ENCODE results near the gene FBXW10B.
"Not testable (repeated sequence)": the region's sequence is repeated elsewhere in the genome, so short reads cannot be mapped to it uniquely, and the experiment has no call there.

Gene FBXW10B

GRCh38 chr17:15658296-15658695 lies 38.8 kb upstream of the FBXW10B start:
- TF ChIP-seq, protein P1, sequence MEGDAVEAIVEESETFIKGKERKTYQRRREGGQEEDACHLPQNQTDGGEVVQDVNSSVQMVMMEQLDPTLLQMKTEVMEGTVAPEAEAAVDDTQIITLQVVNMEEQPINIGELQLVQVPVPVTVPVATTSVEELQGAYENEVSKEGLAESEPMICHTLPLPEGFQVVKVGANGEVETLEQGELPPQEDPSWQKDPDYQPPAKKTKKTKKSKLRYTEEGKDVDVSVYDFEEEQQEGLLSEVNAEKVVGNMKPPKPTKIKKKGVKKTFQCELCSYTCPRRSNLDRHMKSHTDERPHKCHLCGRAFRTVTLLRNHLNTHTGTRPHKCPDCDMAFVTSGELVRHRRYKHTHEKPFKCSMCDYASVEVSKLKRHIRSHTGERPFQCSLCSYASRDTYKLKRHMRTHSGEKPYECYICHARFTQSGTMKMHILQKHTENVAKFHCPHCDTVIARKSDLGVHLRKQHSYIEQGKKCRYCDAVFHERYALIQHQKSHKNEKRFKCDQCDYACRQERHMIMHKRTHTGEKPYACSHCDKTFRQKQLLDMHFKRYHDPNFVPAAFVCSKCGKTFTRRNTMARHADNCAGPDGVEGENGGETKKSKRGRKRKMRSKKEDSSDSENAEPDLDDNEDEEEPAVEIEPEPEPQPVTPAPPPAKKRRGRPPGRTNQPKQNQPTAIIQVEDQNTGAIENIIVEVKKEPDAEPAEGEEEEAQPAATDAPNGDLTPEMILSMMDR (conservative IDR thresholded peaks at IDR 0.05; ENCODE audit: low read depth, low read length): no peak
- H3K4me3 ChIP-seq (ENCODE audit: low read depth, low read length): no peak overlapping the region
- DNase-seq (ENCODE audit: low read depth): no peak

GRCh38 chr17:15657868-15658267 lies 38.4 kb upstream of the FBXW10B start:
- TF ChIP-seq, protein P1 (conservative IDR thresholded peaks at IDR 0.05; ENCODE audit: low read depth, low read length): no peak
- no peak overlapping the region for H3K4me3 ChIP-seq (ENCODE audit: low read depth, low read length)
- no peak for DNase-seq (ENCODE audit: low read depth)

DNA sequence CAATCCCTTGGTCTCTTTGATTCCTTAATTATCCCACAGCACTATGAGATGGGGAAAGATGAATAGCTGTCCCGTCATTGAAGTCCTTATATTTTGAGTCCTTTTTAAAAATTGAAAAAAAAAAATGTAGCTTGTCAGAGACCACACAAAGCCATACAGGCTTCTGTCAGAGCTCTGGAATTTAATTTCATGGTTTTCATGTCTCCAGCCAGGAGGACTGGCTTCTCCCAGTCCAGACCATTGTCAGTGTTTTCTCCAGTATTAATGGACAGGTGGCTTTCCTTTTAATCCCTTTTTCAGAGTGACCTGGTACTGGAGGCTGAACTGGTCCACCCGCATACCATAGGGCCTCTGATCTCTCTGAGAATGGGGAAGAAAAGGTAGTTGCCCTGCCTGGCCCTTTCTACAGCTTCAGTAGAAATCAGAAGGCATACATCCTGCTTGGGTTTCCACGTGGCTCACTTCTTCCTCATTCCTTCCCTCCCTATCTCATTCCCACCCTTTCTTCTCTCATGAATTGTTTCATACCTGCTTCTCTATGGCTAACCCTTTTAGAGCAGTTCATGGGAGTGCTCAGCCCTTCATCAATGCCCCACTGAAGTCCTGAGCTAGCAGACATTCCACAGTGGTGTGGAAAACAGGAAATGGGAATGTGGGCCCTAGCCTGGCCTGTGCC lies 35.5 kb upstream of the FBXW10B start:
- DNase-seq (ENCODE audit: low read depth): no peak
- TF ChIP-seq, protein P1 (conservative IDR thresholded peaks at IDR 0.05; ENCODE audit: low read depth, low read length): no peak
- no peak overlapping the region for H3K4me3 ChIP-seq (ENCODE audit: low read depth, low read length)

- not testable (repeated sequence) for H3K4me3 ChIP-seq (ENCODE audit: low read depth, low read length)
These were observed 34.9 kb upstream of the FBXW10B start for GRCh38 chr17:15654401-15654800.

DNA sequence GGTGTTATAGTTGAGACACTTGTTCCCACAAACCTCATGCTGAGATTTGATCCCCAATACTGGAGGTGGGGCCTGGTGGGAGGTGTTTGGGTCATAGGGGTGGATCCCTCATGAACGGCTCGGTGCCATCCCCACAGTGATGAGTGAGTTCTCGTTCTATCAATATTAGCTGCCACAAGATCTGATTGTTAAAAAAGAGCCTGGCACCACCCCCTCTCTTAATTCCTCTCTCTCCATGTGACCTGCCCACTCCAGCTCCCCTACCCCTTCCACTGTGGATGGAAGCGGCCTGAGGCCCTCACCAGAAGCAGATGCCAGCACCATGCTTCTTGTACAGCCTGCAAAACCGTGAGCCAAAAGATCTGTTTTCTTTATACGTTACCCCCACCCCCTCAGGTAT lies 33.5 kb upstream of the FBXW10B start:
- TF ChIP-seq, protein P1 (conservative IDR thresholded peaks at IDR 0.05; ENCODE audit: low read depth, low read length): no peak

More at GRCh38 chr17:15654401-15654800, 34.9 kb upstream of the FBXW10B start:
- peak; percentile 47 for DNase-seq (ENCODE audit: low read depth)

GRCh38 chr17:15651583-15652110 lies 32.1 kb upstream of the FBXW10B start:
- DNase-seq (ENCODE audit: low read depth): peak; percentile 98
- TF ChIP-seq, protein P1 (conservative IDR thresholded peaks at IDR 0.05; ENCODE audit: low read depth, low read length): no peak
- H3K4me3 ChIP-seq (ENCODE audit: low read depth, low read length): peak overlapping the region; percentile 79

More for the DNA sequence above, 33.5 kb upstream of the FBXW10B start:
- no peak overlapping the region for H3K4me3 ChIP-seq (ENCODE audit: low read depth, low read length)
- no peak for DNase-seq (ENCODE audit: low read depth)

DNA sequence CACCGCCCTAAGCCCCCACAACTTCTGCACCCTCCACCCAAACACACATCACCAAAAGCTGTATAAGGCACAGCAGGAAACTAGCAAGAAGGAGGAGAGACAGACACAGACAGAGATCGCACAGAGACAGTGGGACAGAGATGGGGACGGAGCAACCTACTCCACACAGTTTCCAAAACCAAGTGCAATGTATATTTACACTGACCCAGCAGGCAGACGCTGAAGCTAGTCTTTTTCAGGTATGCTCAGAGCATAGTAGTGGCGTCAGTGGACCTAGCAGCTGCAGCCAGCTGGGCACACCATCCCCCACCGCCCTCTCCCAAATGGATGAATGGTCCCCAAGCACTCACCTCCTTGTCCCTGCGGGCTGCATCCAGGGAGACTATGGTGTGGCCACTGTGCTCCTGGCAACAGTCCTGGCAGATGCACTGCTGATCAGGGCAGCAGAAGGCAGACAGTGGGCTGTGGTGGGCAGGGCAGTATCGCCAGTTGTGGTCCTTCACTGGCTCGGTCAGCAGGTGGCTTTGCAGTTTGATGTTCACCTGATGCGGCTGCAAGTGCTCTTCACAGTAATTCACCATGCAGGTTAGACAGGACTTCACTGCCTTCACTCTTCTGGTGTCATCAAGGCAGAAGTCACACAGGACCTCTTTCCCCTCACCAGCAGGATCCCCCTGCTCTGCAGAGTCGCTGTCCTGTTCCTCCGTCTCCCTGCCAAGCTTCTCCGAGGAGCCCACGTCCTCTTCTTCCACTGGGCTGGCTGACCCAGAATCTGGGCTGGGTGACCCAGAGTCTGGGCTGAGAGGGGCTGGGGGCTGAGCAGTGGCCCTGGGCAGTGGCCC lies 31.5 kb upstream of the FBXW10B start:
- H3K4me3 ChIP-seq (ENCODE audit: low read depth, low read length): peak overlapping the region; percentile 79
- no peak for DNase-seq (ENCODE audit: low read depth)

More for the DNA sequence above, 31.5 kb upstream of the FBXW10B start:
- TF ChIP-seq, protein P1 (conservative IDR thresholded peaks at IDR 0.05; ENCODE audit: low read depth, low read length): peak; percentile 22

Measured in choroid plexus epithelial cell (primary cell).